ENCODE measurements around the gene PSMD1. TPM values are rescaled to one million over a fixed set of nuclear protein-coding genes. Genes with fewer than 3 reads are reported as not detected.

The PSMD1 gene
- total RNA-seq (2021; ENCODE audit: unreplicated experiment) (133 TPM), Bru-seq, nascent RNA (percentile 90 among the genes with signal in this experiment), BruChase-seq, experiment 1, labeled RNA remaining after a 6-hour chase (percentile 86 among the genes with signal in this experiment), BruChase-seq, experiment 2, labeled RNA remaining after a 2-hour chase (percentile 76 among the genes with signal in this experiment)
- 96.7 and 124 TPM in 2 replicates for polyA plus RNA-seq (2012)
- long read RNA-seq, transcript PSMD1-201 (25 exons, 3,326 nt), result major isoform, 124 of 389 reads
- long read RNA-seq, transcript PSMD1-212 (2 exons, 546 nt), result minor isoform, 12 of 389 reads
- long read RNA-seq, partial matches to known transcripts, result 236 of 389 reads
- long read RNA-seq, other reads (novel, unspliced or antisense), result 13 of 389 reads

- Histone ChIP-seq H3K4me3 (replicated peaks in 1 of 2; ENCODE audit: low read depth in 1 of 2, low read length in 2 of 2) (peak within 1 kb of the TSS; percentile 92 to 100), H2AFZ (ENCODE audit: low read depth, low read length, poor library complexity, severe bottlenecking) (peak within 1 kb of the TSS; percentile 85), H3K36me3 (ENCODE audit: control insufficient read depth in 1 of 2, insufficient read depth in 2 of 2, low read length in 2 of 2) (peaks cover 3 to 6% of the 10 kb centered on the region in 2 experiments; a peak in 2 of 4 replicates), H3K4me1 (ENCODE audit: control insufficient read depth in 1 of 2, insufficient read depth in 2 of 2, low read length in 2 of 2) (peaks cover 18 to 45% of the 10 kb centered on the region in 2 experiments), H3K79me2 (ENCODE audit: insufficient read depth, low read length) (peaks cover 51% of the 10 kb centered on the region), H3K9me3 (ENCODE audit: control insufficient read depth in 1 of 2, insufficient read depth in 1 of 2, low read depth in 1 of 2, low read length in 2 of 2) (no peaks in the 10 kb centered on the region), H4K20me1 (ENCODE audit: insufficient read depth) (no peaks in the 10 kb centered on the region), H3K4me2 (ENCODE audit: low read length) (peak within 1 kb of the TSS; percentile 89), H3K9me2 (ENCODE audit: insufficient read depth) (no peaks in the 10 kb centered on the region), H3K27me3 (ENCODE audit: insufficient read depth, low read length) (no peaks in the 10 kb centered on the region), H3K27ac (ENCODE audit: low read depth, low read length) (peak within 1 kb of the TSS; percentile 83), H3K9ac (ENCODE audit: low read length) (peak within 1 kb of the TSS; percentile 94)
- ChIA-PET RAD21 (ENCODE audit: low non-redundant PET in 1 of 2, low total read pairs in 2 of 2, uncharacterized antibody in 2 of 2, unreplicated experiment in 2 of 2) (no interaction called here), POLR2A (no interaction called here), CTCF (interaction anchor here (0.8 to 1.7 kb wide), 5 partner anchors 13 to 395 kb away, joined by 3 to 7 read pairs (median 3); no protein-coding TSS in a partner anchor)
- ATAC-seq (peak; percentile 73), DNase-seq (ENCODE audit: low read depth, low spot score) (peak; percentile 87)
- no TSS peak for BruUV-seq (replicated peaks)
- intact Hi-C loops (cut with micrococcal nuclease), result no loop called here
- TF ChIP-seq EZH2 (IDR thresholded peaks at IDR 0.05) (no peak), JUND (IDR thresholded peaks at IDR 0.05) (no peak), ELF1 (IDR thresholded peaks at IDR 0.05; ENCODE audit: borderline replicate concordance, low read depth) (no peak), RAD21 (IDR thresholded peaks at IDR 0.05; ENCODE audit: low read depth) (no peak), ZFX (IDR thresholded peaks at IDR 0.05) (peak; percentile 85), ATF3 (IDR thresholded peaks at IDR 0.05) (no peak), EGR1 (IDR thresholded peaks at IDR 0.05; ENCODE audit: low read depth) (no peak), TCF7L2 (IDR thresholded peaks at IDR 0.05; ENCODE audit: borderline replicate concordance, extremely low read depth, insufficient read depth, insufficient read length) (peak; percentile 15), FOSL1 (IDR thresholded peaks at IDR 0.05; ENCODE audit: low read depth) (no peak), POLR2A (IDR thresholded peaks at IDR 0.05; ENCODE audit: borderline replicate concordance, extremely low read depth, insufficient read depth, insufficient read length) (peak; percentile 23), SIN3A (IDR thresholded peaks at IDR 0.05; ENCODE audit: low read depth) (no peak), POLR2AphosphoS5 (IDR thresholded peaks at IDR 0.05; ENCODE audit: low read depth, low read length) (peak; percentile 77), SP1 (IDR thresholded peaks at IDR 0.05; ENCODE audit: low read depth) (peak; percentile 91), CBX3 (IDR thresholded peaks at IDR 0.05; ENCODE audit: low read depth) (peak; percentile 84), EZH2phosphoT487 (IDR thresholded peaks at IDR 0.05; ENCODE audit: borderline replicate concordance) (no peak), ZNF274 (IDR thresholded peaks at IDR 0.05; ENCODE audit: low read depth, low read length) (no peak), SRF (IDR thresholded peaks at IDR 0.05; ENCODE audit: low read depth) (no peak), CEBPB (IDR thresholded peaks at IDR 0.05; ENCODE audit: low read depth) (no peak)
- TF ChIP-seq, protein P1, sequence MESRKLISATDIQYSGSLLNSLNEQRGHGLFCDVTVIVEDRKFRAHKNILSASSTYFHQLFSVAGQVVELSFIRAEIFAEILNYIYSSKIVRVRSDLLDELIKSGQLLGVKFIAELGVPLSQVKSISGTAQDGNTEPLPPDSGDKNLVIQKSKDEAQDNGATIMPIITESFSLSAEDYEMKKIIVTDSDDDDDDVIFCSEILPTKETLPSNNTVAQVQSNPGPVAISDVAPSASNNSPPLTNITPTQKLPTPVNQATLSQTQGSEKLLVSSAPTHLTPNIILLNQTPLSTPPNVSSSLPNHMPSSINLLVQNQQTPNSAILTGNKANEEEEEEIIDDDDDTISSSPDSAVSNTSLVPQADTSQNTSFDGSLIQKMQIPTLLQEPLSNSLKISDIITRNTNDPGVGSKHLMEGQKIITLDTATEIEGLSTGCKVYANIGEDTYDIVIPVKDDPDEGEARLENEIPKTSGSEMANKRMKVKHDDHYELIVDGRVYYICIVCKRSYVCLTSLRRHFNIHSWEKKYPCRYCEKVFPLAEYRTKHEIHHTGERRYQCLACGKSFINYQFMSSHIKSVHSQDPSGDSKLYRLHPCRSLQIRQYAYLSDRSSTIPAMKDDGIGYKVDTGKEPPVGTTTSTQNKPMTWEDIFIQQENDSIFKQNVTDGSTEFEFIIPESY (IDR thresholded peaks at IDR 0.05; ENCODE audit: extremely low read depth, insufficient replicate concordance, low read length), result no peak
- TF ChIP-seq, protein P2, sequence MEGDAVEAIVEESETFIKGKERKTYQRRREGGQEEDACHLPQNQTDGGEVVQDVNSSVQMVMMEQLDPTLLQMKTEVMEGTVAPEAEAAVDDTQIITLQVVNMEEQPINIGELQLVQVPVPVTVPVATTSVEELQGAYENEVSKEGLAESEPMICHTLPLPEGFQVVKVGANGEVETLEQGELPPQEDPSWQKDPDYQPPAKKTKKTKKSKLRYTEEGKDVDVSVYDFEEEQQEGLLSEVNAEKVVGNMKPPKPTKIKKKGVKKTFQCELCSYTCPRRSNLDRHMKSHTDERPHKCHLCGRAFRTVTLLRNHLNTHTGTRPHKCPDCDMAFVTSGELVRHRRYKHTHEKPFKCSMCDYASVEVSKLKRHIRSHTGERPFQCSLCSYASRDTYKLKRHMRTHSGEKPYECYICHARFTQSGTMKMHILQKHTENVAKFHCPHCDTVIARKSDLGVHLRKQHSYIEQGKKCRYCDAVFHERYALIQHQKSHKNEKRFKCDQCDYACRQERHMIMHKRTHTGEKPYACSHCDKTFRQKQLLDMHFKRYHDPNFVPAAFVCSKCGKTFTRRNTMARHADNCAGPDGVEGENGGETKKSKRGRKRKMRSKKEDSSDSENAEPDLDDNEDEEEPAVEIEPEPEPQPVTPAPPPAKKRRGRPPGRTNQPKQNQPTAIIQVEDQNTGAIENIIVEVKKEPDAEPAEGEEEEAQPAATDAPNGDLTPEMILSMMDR (IDR thresholded peaks at IDR 0.05 in 2 of 3, conservative IDR thresholded peaks at IDR 0.05 in 1 of 3; ENCODE audit: borderline replicate concordance in 1 of 3, insufficient read depth in 1 of 3, low read depth in 2 of 3, low read length in 2 of 3), result peak; percentile 73 to 95 (median 93)
- TF ChIP-seq, protein P3, sequence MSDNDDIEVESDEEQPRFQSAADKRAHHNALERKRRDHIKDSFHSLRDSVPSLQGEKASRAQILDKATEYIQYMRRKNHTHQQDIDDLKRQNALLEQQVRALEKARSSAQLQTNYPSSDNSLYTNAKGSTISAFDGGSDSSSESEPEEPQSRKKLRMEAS (IDR thresholded peaks at IDR 0.05), result peak; percentile 63
These were observed at the start of gene PSMD1 for GRCh38 chr2:231056453-231057416. TSS of gene PSMD1 (plus strand) at chr2:231056867. CDS start at chr2:231057026, 159 bp downstream.
